Measurements from ENCODE around the gene ANKRD28. TPM values are rescaled to one million over a fixed set of nuclear protein-coding genes. Genes with fewer than 3 reads are reported as not detected.
A peak's percentile ranks its signal among the peaks of the same experiment; 100 is the strongest.
"Not testable (repeated sequence)": the region's sequence is repeated elsewhere in the genome, so short reads cannot be mapped to it uniquely, and the experiment has no call there.

Gene ANKRD28
- total RNA-seq, 1 experiment from 2014 or later: 49.9 TPM

DNA sequence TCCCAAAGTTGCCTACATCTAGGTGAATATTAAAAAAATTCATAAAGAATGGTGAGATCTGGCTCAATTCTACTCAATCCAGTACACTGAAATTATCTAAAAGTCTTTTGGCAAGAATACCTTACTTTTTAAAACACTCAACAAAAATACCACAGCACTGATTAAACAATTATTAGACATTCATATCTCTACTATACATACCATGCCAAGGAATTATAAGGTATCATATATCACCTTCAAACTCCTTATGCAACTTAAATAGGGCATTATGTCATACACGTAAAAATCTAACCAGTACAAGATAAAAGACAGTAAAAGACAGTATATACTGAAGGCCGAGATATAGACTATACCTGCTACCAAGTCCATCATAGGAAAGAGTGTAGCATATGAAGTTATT lies 6.1 kb upstream of the ANKRD28 start:
- DNase-seq (ENCODE audit: low spot score): no peak

DNA sequence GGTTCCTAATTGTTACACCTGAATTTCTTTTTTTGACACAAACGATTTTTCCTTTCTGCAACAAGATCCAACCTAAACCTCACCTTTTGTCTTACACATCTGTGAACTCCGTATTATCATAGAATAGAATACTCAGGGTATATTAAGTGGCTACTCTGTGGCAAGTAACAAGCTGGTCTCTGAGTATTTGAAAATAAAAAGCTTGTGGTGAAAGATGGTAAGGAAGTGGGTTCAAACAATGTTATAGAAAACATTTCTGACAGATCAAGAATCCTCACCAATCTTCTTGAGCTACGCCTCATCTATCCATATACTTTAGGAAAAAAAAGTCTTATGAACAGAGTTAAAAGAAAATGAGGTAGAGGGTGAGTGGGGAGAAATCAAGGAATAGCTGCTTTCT lies 3.5 kb upstream of the ANKRD28 start:
- DNase-seq (ENCODE audit: low spot score): no peak

DNA sequence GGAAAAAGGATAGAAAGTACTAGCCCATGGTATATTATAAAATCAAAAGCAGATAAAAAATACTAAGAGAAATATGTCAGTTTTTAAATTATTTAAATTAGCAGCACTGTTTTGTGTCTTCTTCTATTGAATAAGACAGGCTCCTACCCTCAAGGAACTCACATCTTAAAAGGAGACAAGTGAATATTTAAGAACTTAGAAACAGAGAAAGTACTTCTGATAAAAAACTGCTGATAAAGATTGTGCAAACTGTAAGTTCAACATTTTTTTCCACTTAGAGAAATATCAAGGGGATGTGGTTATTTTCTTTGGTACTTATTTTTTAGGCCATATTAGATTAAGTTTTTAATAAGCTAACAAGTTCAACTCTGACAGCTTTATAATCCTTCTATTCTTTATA lies 3.0 kb upstream of the ANKRD28 start:
- DNase-seq (ENCODE audit: low spot score): no peak

DNA sequence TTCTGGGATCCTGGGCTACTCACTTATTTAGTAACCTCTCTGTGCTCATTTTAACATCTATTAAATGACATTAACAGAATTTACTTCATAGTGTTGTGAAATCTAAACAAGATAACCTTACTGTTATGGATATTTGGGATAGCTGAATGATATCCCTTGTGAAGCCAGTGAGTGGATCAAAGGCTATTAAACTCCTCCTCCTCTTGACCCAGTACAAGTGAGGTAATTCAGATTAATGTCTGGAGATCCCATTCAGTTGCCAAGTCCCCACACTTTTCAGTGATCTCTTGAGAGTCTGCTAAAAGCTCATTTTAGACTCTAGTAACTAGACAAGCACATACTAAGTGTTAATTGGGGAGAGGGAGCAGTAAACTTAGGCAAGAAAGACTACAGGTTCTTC lies 2.5 kb upstream of the ANKRD28 start:
- DNase-seq (ENCODE audit: low spot score): no peak

DNA sequence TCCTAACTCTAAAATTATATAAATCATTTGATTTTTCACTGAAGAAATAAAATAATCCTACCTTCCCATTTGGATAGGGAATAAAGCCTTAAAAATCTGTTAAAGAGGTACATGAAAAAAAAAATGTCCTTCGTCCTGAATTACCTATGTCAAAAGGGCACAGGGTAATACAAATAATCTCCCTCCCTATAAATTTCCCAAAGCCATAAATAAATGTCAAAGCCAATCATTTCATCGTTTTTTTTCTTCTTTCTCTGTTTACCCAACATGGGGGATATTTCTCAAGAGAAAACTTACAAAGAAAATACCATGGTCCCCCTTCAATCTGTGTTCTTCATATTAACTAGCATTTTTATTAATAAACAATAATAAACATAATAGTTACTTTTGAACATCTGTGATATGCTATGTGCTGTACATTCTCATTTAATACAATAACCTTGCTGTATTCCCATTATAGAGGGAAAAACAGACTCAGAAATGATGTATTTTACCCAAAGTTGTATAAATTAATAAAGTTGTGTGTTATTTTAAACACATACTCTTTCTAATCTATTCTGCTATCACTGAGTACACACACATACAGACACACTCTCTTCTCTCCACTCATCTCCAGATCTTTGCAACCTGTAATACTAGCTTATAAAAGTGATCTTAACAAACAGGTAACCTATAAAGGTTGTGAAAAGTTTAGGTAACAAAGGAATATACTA lies 910 bp upstream of the ANKRD28 start:
- DNase-seq (ENCODE audit: low spot score): no peak

DNA sequence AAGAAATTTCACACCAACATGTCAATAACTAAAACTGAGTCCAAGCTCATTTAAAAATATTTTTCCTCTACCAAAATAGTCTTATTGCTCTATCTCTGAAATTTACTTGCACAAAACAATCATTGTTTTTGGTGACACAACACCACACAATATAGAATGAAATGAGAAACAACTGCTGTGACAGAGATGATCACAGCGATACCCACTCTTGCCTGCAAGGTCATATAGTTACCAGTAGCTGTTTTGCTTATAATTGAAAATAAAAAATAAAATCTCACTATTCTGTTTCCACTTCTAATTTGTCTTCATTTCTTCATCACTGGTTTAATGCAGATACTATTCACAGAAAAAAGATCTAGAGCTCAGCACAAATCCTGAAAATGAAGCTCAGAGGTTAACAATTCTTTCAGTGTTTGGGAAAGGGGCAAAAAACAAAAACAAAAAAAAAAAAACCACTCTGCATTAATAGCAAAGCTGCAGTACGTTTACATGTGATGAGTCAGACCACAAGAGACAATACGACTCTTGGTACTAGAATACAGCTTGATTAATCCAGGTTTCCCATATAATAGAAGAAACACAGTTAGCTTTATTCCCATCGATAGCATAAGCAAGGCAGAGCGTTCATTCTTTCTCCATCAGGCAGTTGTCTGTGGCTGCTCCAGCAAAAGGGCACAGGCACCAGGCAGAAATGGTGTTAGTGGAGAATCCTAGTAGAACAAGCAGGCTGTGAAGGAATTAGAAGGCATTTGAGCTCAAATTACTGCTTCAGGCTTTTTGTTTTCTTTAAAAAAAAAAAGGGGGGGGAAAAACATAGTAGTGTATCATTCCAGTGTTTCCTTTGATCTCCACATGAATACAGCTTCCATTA lies 773 bp downstream of the ANKRD28 start:
- peak; percentile 61 for DNase-seq (ENCODE audit: low spot score)

DNA sequence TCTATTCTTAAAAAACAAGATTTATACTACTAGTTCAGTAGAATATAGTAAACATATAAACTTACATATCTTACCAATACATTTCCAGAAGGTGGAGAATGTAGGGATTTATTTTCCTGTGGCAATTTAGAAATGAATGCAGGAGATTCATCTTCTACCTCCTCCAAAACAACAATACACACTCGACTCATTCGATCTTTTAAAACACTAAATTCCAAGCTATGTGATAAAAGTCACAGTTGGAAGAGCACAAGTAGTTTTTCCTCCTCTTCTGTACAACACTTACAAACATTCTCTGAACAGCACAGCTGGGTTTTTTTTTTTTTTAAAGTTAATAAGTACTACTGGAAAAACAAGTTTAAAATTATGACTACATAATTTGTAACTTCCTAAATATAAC lies 1.4 kb downstream of the ANKRD28 start:
- DNase-seq (ENCODE audit: low spot score): no peak

DNA sequence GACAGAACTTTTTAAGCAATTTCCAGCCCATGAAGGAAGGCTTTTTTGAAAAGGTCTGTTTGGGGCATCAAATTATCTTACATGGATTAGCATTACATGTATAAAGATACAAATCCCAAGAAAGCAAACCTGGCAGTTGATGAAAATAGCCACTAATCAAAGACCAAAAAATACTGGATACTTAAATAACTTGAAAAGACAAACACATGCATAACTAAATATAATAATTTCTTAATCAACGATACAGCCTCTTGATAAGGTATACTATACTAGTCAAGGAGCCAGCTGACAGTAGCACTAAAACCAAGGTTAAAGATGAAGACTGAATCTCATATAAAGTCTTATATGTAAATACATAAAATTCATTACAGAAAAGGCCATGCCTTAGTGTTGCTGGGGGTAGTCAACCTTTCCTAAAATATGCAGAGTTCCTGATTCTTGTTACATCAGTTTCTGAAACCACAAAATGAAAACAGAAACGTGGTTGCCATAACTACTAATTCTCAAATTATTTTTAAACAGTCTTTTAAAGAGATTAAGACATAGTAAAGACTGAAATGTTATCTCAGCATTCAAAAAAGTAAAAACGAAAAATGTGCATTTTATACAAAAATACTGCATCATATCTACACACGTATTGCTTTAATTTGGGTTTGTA lies 2.0 kb downstream of the ANKRD28 start:
- peak; percentile 19 for DNase-seq (ENCODE audit: low spot score)

DNA sequence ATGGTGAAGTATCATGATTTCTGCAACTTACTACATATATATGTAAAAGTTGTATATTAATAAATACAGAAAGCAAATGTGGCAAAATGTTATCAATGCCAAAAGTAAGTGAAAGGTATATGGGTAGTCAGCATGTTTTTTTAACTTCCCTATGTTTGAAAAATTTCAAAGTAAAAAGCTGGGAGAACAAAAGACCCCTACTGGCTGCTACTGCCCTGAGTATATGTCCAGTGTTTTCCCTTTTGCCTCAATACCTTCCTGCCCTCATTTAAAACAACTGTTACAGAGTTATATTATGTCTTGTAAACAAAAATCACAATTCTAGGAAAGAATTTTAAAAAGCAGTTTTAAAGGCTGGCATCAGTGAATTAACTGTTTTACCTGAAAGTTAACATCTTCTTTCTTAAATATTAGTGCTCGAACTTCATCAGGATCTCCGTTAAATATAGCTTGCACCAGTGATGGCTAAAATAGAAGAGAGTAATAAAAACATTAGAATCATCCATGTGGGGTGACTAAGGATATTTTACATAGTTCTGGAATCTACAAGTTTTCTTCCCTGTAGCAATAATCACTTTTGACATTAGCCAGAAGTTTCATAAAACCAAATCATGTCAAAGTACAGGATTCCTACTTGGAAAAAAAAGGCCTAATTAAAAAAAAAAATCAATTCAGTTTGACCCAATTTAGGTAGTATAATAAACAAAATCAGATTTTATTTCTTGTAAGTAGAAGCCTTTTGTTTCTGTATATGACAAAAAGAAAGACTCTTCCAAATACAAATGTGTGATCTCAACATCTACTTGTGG lies 2.7 kb downstream of the ANKRD28 start:
- no peak for DNase-seq (ENCODE audit: low spot score)

DNA sequence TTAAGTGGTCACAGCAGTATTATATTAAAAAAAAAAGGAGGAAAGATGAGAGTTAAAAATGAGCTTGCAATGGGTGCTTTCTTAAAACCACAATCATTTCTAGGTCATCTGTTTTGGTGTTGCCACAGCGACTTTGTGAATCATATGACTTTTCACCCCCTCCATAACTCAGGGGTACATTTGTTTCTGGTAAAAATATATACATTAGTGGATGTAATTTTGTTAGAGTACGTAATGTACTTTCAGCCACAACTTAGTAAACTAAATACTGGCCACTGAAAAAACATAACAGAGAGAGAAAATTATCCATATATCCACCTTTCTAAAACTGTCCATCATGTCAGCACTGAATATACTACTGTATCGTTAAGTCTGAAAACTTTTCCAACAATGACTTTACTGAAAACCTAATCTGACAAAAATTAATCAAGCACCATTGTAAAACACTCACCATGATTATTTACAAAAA lies 3.4 kb downstream of the ANKRD28 start:
- DNase-seq (ENCODE audit: low spot score): no peak

DNA sequence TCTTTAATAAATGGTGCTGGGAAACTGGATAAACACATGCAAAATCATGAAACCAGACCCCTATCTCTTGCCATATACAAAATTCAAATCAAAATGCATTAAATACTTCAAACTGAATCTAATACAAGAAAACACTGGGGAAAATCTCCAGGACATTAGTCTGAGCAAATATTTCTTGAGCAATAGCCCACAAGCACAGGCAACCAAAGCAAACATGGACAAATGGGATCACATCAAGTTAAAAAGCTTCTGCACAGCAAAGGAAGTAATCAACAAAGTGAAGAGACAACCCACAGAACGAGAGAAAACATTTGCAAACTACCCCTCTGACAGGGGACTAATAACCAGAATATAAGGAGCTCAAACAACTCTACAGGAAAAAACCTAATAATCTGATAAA lies 6.3 kb downstream of the ANKRD28 start:
- no peak for DNase-seq (ENCODE audit: low spot score)

DNA sequence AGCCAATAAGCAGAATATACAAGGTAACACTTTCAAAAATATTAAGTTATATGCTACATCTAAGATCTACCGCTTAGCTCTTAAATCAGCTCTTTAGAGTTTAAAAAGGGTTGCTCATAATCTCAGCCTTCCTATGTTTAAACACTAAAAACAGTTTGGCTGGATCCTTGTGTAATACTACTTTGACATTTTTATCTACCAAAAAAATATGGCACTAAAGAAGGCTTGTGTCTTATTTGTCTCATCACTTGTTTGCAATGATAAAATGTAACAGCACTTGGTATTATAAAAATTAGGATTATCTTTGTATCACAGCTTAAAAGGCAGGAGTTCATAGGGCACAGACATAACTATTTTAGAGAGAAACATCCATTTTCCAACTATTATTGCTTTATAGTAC lies 9.8 kb downstream of the ANKRD28 start:
- no peak for DNase-seq (ENCODE audit: low spot score)

DNA sequence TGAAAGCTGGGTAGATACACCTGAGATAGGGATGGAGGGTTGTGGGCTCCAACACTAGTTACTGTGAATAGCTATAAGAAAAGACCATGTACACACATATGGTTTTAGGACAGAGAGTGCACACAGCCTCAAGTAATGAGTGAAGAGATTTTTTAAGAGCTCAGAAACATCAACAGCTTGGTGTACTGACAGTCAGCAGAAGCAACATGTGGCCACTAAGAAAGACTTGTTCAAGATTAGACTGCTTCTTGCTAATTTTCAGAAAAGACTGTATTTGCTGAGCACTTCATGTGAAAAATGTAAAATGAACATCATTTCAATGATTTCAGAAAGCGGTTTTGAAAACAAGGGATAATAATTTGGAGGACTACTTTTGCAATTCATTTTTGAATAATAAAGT lies 10.3 kb downstream of the ANKRD28 start:
- no peak for DNase-seq (ENCODE audit: low spot score)

DNA sequence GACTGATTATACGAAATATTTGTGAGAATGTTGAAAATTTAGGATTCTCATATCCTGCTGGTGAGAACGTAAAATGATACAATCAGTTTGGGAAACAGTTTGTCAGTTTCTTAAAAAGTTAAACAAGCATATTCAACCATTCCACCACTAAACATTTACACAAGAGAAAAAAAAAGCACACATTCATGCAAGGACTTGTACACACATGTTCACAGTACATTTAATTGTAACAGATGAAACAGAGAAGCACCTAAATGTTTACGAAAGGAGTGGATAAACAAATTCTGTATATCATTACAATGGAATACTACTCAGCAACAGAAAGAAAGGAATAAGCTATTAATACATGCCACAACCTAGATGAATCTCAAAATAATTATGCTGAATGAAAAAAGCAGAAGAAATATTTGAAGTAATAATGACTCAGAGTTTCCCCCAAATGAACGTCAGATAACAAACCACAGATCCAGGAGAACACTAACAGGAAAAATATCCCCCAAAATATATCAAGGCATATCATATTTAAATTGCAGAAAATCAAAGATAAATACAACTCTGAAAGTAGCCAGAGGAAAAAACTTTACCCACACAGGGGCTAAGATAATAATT lies 14.3 kb downstream of the ANKRD28 start:
- no peak for DNase-seq (ENCODE audit: low spot score)

DNA sequence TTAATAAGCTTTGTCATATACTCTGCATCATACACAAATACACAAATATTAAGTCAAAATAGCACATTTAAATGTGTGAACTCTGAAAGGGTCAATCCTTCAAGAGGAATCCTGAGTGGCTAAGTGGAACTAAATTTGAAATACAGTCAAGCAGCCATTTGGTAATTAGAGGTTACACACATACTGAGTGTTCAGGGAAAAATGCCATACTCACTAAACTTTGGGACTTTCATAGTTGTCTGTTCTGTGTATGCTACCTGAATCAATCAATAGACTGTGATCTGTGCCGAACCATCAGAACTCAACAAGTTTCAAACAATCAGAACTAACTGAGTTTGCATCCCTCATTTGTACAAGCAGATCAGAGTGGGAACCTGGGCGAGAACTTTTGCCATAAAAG lies 15.3 kb downstream of the ANKRD28 start:
- DNase-seq (ENCODE audit: low spot score): no peak

DNA sequence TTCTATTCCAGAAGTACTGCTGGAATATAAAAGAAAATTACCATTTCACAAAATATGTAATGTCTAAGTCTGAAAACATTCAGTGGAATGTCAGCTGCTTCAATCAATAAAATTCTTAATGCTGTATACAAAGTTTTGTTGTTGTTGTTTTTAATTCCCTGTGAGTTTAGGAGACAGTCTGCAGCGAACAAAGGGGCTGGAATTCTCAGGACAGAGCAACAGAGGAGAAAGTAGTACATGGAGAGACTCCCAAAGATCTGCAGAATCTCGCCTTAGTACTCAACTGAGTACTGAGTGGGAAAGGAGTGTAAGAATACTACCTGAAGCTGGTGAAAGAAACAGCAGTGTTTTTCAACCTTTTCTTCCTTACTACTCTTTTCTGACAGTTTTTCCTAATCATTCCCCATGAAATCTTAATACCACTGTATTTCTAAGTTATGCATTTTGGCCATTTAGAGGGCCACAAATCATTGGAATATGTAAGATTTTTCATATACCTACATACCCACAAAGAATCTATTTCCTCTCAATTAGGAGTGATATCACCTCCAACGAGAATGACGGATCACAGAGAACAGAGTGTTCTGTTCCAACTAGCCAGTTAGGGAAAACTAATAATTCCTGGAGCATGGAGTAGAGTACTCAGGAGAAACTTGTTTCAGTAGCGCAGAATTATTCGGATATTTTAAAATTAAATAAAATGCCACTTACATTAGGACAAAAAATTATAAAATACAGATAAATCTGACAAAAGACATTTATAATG lies 16.0 kb downstream of the ANKRD28 start:
- DNase-seq (ENCODE audit: low spot score): no peak

DNA sequence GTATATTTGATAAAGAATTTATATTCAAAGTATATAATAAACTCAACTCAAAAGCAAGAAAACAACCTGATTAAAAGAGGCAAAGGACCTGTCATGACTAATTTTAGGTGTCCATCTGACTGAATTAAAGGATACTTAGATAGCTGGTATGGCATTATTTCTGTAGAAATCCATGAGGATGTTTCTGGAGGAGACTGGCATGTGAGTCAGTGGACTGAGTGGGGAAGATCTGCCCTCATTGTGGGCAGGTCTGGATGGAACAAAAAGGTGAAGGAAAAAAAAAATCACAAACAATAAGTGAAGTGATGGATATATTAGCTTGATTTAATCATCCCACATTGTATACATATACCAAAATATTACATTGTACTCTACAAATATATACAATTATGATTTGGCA lies 16.6 kb downstream of the ANKRD28 start:
- no peak for DNase-seq (ENCODE audit: low spot score)

DNA sequence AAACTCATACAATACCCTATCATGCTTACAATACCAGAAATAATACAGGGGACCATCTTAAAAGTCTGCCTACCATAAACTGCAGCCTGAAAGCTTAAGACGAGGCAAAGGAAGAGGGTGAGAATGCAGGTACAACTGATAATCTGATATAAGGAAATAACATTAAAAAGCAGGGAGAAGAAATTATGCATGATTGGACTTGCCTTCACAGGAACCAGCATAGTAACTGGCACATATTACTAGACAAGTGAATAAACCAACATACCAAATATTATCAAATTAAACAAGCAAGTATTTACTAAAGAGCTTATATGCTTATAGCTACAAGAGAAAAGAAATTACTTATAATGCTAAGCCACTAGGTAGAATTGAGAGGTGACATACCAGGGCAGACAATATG lies 18.7 kb downstream of the ANKRD28 start:
- DNase-seq (ENCODE audit: low spot score): no peak

DNA sequence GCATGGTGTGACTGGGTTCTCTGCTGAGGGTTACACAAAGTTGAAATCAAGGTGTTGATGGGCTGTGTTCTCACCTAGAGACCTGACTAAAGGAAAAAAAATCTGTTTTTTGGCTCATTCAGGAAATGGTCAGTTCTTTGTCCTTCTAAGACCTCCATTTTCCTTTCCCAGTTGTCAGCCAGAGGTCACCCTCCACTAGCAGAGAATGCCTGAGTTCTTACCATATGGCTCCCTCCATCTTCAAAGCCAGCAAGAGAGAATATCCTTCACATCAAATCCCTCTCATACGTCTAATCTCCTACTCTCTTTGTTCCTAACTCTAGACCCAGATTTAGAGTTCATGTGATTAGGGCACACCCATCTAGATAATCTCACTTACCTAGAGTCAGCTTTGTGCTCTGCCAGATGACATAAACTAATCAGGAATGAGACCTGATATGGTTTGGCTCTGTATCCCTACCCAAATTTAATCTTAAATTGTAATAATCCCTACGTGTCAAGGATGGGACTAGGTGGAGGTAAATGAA lies 19.4 kb downstream of the ANKRD28 start:
- DNase-seq (ENCODE audit: low spot score): no peak

DNA sequence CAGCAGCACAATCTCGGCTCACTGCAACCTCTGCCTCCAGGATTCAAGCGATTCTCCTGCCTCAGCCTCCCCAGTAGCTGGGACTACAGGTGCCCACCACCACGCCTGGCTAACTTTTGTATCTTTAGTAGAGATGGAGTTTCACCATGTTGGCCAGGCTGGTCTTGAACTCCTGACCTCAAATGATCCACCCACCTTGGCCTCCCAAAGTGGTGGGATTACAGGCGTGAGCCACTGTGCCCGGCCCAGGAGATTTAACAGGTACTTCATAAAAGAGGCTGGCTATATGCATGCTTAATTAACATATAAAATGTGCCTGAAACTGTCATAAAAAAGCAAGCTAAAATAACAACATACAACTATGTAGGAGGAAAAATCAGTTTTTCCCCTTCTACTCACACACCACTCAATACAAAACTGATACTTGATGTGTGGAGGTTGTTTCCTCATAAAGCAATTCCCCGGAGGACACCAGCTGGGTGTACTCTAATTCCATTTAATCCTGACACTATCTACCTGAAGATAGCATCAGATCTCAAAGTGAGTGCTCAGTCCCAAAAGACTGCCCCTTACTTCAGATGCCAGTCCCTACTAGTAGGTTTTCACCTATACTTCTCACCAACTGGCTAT lies 22.7 kb downstream of the ANKRD28 start:
- not testable (repeated sequence) for DNase-seq (ENCODE audit: low spot score)
